AML-193 (cell line): ENCODE data around the gene DTD1.

Experiments
- DNase-seq, 2 experiments: peaks; one replicate each; lab custom pipeline; 2025; lab: John Stamatoyannopoulos, UW

Gene DTD1

GRCh38 chr20:18795366-18795765, 207.5 kb downstream of the DTD1 start:
- no peak for DNase-seq

DNA sequence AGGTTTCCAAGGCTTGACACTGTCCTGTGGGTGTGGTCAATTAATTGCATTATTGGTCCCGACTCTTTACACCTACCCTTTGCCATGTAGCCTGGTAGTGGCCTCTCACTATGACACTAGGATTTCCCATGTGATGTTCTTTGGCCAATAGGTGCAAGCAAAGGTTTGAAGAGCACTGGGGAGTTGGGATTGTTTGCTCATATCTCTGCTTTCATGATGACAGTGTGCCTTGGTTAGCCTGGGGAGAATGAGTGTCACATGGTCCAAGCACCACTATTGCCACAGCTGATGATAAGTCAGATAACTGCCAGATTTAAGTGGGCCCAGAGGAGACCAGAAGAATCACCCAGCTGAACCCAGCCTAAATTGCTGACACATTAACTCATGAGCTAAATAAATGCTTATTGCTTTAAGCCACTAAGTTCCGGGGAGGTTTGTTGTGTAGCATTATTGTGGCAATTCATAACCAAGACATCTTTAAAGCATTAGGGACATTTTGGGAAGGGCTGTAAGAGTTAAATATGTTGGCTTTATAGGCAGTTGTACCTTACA, 208.5 kb downstream of the DTD1 start:
- DNase-seq = no peak

DNA sequence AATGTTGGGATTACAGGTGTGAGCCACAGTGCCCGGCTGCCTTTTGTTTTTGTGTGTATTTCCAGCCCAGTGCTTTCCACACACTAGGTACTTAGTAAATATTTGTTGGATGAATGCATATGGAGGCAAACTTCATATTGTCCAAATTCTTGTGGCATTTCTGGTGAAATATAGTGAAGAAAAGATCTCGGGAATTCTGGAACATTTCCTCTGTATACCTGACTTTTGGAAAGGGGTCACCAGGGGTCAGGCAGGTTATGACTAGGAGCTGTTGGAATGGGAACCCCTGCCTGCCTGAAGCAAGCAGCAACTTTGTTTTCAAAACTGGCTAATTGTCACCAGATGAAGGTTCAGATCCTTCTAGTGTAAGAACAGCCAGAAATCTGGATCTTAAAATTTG, 213.7 kb downstream of the DTD1 start:
- no peak for DNase-seq

DNA sequence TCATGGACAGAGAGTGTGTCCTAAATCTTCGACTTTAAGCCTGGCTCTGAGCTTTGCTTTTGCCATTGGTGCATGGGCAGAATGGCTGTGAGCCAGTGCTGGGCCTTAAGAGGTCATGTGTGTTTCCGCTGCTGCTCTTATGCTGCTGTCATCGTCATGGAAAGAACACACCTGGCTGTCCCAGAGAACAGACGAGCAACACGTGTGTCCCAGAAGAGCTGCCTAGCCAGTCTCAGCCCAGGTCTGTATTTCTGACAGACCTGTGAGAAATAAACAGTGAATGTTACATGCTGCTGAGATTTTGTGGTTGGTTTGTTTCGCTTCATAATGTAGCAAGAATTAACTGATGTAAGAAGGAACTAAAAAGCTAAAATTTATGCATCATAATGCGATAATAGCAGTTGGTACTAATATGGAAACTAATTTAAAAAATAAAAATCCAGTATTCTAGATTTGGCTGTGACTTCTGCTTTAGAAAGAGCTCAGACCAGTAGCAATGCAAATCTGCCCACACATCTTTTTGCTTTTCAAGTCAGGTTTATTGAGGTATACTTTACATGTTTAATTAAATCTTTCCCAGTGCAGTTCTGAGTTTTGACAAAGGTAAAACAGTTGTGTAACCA, 214.3 kb downstream of the DTD1 start:
- no peak for DNase-seq

GRCh38 chr20:18805881-18806280, 218.0 kb downstream of the DTD1 start:
- DNase-seq = no peak

GRCh38 chr20:18808712-18809111, 220.9 kb downstream of the DTD1 start:
- DNase-seq = no peak

DNA sequence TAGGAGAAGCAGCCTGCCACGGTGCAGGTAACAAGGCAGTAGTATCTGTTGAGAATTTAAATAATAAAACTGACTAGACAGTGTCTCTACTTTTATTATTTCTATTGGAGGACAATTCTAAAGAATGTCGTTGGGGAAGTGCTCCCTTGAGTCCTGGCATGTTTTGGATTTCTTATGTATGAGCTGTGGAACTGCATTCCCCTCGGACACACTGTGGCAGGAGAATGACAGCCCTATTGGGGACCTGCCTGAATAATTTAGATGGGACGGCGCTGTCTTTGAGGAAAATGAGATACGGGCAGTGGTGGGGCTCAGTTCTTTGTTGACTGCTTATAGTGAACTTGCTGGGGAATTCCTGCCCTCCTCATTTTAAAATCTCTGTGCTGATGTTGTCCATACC, 223.3 kb downstream of the DTD1 start:
- no peak for DNase-seq

DNA sequence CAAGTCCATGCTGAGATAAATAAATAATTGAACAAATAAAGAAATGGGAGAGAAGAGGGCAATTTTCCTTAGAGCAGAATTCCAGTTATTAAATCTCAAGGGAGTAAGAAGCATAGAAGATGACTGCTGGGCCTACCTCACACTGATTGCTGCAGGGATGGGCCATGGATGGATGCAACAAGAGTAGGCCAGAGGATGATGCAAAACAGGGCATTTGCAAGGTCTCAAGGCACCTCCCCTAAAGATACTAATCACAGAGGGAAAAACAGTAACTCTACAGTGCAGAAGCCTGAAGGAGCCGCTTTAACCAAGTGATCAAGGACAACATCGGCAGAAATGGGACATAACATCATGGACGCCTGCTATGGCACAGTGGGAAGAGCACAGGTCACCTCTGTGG, 224.1 kb downstream of the DTD1 start:
- no peak for DNase-seq

DNA sequence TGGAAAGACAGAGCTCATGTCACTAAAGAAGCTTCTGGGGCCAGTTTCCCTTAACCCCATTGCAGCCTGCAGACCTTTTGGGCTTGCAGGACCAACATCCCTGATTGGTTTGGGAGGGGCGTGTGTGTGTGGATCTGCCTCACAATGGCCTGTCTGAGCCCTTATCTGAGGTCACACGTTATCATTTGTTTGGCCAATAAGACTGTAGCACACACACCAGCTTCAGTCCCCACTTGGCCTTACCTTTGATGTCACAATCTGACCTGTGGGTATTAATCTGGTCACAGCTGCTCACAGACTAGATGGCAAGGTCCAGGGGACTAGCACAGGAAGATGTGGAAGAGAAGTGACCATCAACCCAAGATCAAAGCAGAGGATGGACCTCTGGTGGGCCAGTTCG, 225.6 kb downstream of the DTD1 start, which contains the start of gene SCP2D1:
SCP2D1 (plus strand) TSS at position 301 of the 400 bp plus-strand sequence; CDS start at position 334, 33 bp downstream.
- DNase-seq = no peak

DNA sequence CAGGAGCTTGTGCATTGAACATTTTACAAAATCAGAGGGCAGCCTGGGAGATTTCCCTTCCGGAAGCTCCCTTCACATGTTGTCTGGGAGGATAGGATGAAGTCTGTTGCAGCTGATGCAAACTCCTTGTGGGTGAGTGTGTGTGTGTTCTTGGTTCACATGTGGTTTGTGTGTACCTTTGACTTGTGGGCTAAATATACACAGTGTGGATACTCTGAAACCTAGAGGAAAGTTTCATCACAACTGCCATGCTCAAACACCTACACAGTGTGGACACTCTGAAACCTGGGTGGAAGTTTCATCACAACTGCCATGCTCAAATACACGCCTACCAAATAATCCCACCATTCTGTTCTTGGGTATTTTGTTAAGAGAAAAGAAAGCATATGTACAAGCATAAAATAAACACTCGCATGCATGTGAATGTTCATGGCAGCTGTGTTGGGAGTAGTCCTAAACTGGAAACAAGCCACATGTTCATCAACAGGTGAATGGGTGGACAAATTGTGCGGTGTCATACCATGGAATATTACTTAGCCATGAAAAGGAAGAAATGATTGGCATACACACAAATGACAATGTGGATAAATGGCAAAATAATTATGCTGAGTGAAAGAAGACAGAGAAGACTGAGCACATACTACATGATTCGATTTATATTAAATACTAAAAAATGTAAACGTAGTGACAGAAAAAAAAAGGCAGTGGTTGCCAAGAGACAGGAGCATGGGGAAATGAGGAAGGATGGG, 227.5 kb downstream of the DTD1 start:
- no peak for DNase-seq
